ENCODE data around the gene TANGO2. TPM values are rescaled to one million over a fixed set of nuclear protein-coding genes. Genes with fewer than 3 reads are reported as not detected.
A peak's percentile ranks its signal among the peaks of the same experiment; 100 is the strongest.

The TANGO2 gene
- polyA plus RNA-seq, 1 donor from 2014 or later = 12.7 TPM

GRCh38 chr22:20110359-20110985, 89.6 kb downstream of the TANGO2 start:
- Histone ChIP-seq H3K4me3 (ENCODE audit: low read length) (no peak overlapping the region), H4K20me1 (ENCODE audit: insufficient read depth) (no peaks in the 10 kb centered on the region), H3K9ac (ENCODE audit: low read length) (no peak overlapping the region), H2AFZ (ENCODE audit: low read depth, low read length) (no peak overlapping the region), H3K9me2 (ENCODE audit: insufficient read depth, low read length) (no peaks in the 10 kb centered on the region), H3K4me2 (ENCODE audit: low read length) (no peak overlapping the region), H3K27me3 (ENCODE audit: insufficient read depth, low read depth, low read length) (no peaks in the 10 kb centered on the region), H3K27ac (ENCODE audit: low read length) (no peak overlapping the region), H3F3A (ENCODE audit: insufficient read depth, low read length, poor library complexity, severe bottlenecking) (no peaks in the 10 kb centered on the region), H3K9me3 (ENCODE audit: low read length) (no peaks in the 10 kb centered on the region), H3K36me3 (ENCODE audit: insufficient read depth, low read length) (peaks cover 6% of the 10 kb centered on the region), H3K79me2 (replicated peaks; ENCODE audit: insufficient read depth, low read length) (peaks cover 2% of the 10 kb centered on the region)
- TF ChIP-seq MXI1 (conservative IDR thresholded peaks at IDR 0.05; ENCODE audit: poor library complexity, severe bottlenecking) (no peak), SMC3 (conservative IDR thresholded peaks at IDR 0.05; ENCODE audit: poor library complexity) (no peak), RAD21 (conservative IDR thresholded peaks at IDR 0.05) (no peak), POLR2AphosphoS5 (IDR thresholded peaks at IDR 0.05) (no peak)
- TF ChIP-seq, protein P1, sequence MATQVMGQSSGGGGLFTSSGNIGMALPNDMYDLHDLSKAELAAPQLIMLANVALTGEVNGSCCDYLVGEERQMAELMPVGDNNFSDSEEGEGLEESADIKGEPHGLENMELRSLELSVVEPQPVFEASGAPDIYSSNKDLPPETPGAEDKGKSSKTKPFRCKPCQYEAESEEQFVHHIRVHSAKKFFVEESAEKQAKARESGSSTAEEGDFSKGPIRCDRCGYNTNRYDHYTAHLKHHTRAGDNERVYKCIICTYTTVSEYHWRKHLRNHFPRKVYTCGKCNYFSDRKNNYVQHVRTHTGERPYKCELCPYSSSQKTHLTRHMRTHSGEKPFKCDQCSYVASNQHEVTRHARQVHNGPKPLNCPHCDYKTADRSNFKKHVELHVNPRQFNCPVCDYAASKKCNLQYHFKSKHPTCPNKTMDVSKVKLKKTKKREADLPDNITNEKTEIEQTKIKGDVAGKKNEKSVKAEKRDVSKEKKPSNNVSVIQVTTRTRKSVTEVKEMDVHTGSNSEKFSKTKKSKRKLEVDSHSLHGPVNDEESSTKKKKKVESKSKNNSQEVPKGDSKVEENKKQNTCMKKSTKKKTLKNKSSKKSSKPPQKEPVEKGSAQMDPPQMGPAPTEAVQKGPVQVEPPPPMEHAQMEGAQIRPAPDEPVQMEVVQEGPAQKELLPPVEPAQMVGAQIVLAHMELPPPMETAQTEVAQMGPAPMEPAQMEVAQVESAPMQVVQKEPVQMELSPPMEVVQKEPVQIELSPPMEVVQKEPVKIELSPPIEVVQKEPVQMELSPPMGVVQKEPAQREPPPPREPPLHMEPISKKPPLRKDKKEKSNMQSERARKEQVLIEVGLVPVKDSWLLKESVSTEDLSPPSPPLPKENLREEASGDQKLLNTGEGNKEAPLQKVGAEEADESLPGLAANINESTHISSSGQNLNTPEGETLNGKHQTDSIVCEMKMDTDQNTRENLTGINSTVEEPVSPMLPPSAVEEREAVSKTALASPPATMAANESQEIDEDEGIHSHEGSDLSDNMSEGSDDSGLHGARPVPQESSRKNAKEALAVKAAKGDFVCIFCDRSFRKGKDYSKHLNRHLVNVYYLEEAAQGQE (IDR thresholded peaks at IDR 0.05; ENCODE audit: borderline replicate concordance) = no peak

GRCh38 chr22:20111045-20111688, 90.3 kb downstream of the TANGO2 start:
- no peak overlapping the region for H3K4me3 ChIP-seq (ENCODE audit: low read length)
- no peaks in the 10 kb centered on the region for H3K9me3 ChIP-seq (ENCODE audit: low read length)
- no peak for TF ChIP-seq EP300 (conservative IDR thresholded peaks at IDR 0.05; ENCODE audit: poor library complexity, severe bottlenecking)
- peak; percentile 50 for TF ChIP-seq CTCF (IDR thresholded peaks at IDR 0.05; ENCODE audit: poor library complexity, severe bottlenecking)
- TF ChIP-seq POLR2AphosphoS5 (IDR thresholded peaks at IDR 0.05) = no peak
- no peaks in the 10 kb centered on the region for H3K9me2 ChIP-seq (ENCODE audit: insufficient read depth, low read length)
- peaks cover 9% of the 10 kb centered on the region for H3K79me2 ChIP-seq (replicated peaks; ENCODE audit: insufficient read depth, low read length)
- peaks cover 6% of the 10 kb centered on the region for H3K36me3 ChIP-seq (ENCODE audit: insufficient read depth, low read length)
- H3K27ac ChIP-seq (ENCODE audit: low read length) = no peak overlapping the region
- no peak overlapping the region for H2AFZ ChIP-seq (ENCODE audit: low read depth, low read length)
- H3K27me3 ChIP-seq (ENCODE audit: insufficient read depth, low read depth, low read length) = no peaks in the 10 kb centered on the region
- H4K20me1 ChIP-seq (ENCODE audit: insufficient read depth) = no peaks in the 10 kb centered on the region
- H3K9ac ChIP-seq (ENCODE audit: low read length) = no peak overlapping the region
- H3K4me2 ChIP-seq (ENCODE audit: low read length) = no peak overlapping the region
- no peaks in the 10 kb centered on the region for H3F3A ChIP-seq (ENCODE audit: insufficient read depth, low read length, poor library complexity, severe bottlenecking)

All from neural cell (in vitro differentiated cells).